ENCODE data around the gene DNAAF5.

DNA sequence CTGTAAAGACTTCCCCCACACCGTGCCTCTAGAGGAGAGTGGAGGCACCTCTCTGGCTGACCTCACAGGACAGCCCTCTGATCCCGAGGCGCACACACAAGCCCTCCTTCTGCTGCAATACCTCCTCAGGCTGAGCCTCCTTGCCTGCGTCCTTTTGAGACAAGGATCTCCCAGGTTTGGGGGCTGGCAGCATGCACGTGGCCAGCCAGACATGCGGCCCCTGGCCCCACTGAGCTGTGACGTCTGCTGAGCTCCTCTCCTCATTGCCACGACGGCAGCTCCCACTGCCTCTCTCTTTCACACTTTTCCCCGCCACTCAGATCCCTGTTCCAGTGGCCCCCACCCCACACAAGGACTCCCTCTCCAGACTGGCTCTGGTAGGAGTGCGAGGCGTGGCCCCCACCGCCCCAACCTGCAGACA, 12.2 kb upstream of the DNAAF5 start:
- TF ChIP-seq, protein P1, sequence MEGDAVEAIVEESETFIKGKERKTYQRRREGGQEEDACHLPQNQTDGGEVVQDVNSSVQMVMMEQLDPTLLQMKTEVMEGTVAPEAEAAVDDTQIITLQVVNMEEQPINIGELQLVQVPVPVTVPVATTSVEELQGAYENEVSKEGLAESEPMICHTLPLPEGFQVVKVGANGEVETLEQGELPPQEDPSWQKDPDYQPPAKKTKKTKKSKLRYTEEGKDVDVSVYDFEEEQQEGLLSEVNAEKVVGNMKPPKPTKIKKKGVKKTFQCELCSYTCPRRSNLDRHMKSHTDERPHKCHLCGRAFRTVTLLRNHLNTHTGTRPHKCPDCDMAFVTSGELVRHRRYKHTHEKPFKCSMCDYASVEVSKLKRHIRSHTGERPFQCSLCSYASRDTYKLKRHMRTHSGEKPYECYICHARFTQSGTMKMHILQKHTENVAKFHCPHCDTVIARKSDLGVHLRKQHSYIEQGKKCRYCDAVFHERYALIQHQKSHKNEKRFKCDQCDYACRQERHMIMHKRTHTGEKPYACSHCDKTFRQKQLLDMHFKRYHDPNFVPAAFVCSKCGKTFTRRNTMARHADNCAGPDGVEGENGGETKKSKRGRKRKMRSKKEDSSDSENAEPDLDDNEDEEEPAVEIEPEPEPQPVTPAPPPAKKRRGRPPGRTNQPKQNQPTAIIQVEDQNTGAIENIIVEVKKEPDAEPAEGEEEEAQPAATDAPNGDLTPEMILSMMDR (IDR thresholded peaks at IDR 0.05), result no peak
- TF ChIP-seq POLR2A (IDR thresholded peaks at IDR 0.05), result no peak
